ENCODE results near the gene FMNL3.
"Not testable (repeated sequence)": the region's sequence is repeated elsewhere in the genome, so short reads cannot be mapped to it uniquely, and the experiment has no call there.

The FMNL3 gene

GRCh38 chr12:49626836-49627235 lies 80.4 kb downstream of the FMNL3 start:
- DNase-seq, result no peak

- peak; percentile 18 for DNase-seq
Measured at GRCh38 chr12:49626169-49626835, 80.9 kb downstream of the FMNL3 start.

- DNase-seq, result no peak
Measured at GRCh38 chr12:49624921-49625577, 82.2 kb downstream of the FMNL3 start.

GRCh38 chr12:49623142-49623904 lies 83.9 kb downstream of the FMNL3 start, which contains the start of gene PRPF40B:
PRPF40B (plus strand) TSS chr12:49623561; CDS start chr12:49623591, 30 bp downstream.
- DNase-seq, result peak; percentile 85

GRCh38 chr12:49622501-49623141 lies 84.6 kb downstream of the FMNL3 start:
- peak; percentile 89 for DNase-seq

- DNase-seq, result no peak
Measured at GRCh38 chr12:49621651-49622500, 85.3 kb downstream of the FMNL3 start.

- DNase-seq, result no peak
Measured at GRCh38 chr12:49619286-49619685, 87.9 kb downstream of the FMNL3 start.

- no peak for DNase-seq
Measured at GRCh38 chr12:49618576-49618975, 88.6 kb downstream of the FMNL3 start.

- no peak for DNase-seq
Measured at GRCh38 chr12:49616533-49617219, 90.5 kb downstream of the FMNL3 start.

GRCh38 chr12:49615725-49616124 lies 91.5 kb downstream of the FMNL3 start:
- no peak for DNase-seq

GRCh38 chr12:49612210-49612609 lies 95.0 kb downstream of the FMNL3 start:
- no peak for DNase-seq

- DNase-seq, result not testable (repeated sequence)
Measured at GRCh38 chr12:49610785-49611184, 96.4 kb downstream of the FMNL3 start.

- no peak for DNase-seq
Measured at GRCh38 chr12:49609875-49610154, 97.4 kb downstream of the FMNL3 start.

GRCh38 chr12:49609059-49609874 lies 97.9 kb downstream of the FMNL3 start:
- no peak for DNase-seq

- DNase-seq, result not testable (repeated sequence)
Measured at GRCh38 chr12:49605539-49605938, 101.7 kb downstream of the FMNL3 start, which contains the start of gene FAM186B. FAM186B (minus strand) TSS chr12:49605639; CDS start chr12:49605477, 162 bp downstream.

GRCh38 chr12:49604856-49605255 lies 102.3 kb downstream of the FMNL3 start:
- DNase-seq, result no peak

GRCh38 chr12:49603721-49604120 lies 103.5 kb downstream of the FMNL3 start:
- no peak for DNase-seq

- DNase-seq, result no peak
Measured at GRCh38 chr12:49599961-49600360, 107.2 kb downstream of the FMNL3 start.

GRCh38 chr12:49598527-49598926 lies 108.7 kb downstream of the FMNL3 start:
- no peak for DNase-seq

GRCh38 chr12:49588721-49589516 lies 118.3 kb downstream of the FMNL3 start:
- DNase-seq, result no peak

Measured in activated CD4-positive, alpha-beta T cell treated with anti-CD3 and anti-CD28 coated beads, Interleukin-2, amount 50 U/mL, for 16 hours (primary cell).